GM18867 (cell line): ENCODE measurements around the gene FGFR2.

ENCODE experiments used
- ATAC-seq: cut with Tn5 transposase; IDR thresholded peaks from one replicate; pipeline ENCODE4 v1.9.1; 2021; ENCODE audit warnings: mild to moderate bottlenecking, moderate library complexity; ENCODE audit not compliant: unreplicated experiment

Gene FGFR2

GRCh38 chr10:121611393-121612159 is 13.3 kb upstream of the FGFR2 start:
- no peak for ATAC-seq

- no peak for ATAC-seq
Measured at GRCh38 chr10:121610798-121611323, 12.6 kb upstream of the FGFR2 start.

- no peak for ATAC-seq
Measured at GRCh38 chr10:121609426-121610380, 11.5 kb upstream of the FGFR2 start.

- ATAC-seq = peak; percentile 75
Measured at GRCh38 chr10:121608469-121609190, 10.4 kb upstream of the FGFR2 start.

GRCh38 chr10:121607310-121608055 is 9.2 kb upstream of the FGFR2 start:
- ATAC-seq = no peak

- no peak for ATAC-seq
Measured at GRCh38 chr10:121605708-121606107, 7.5 kb upstream of the FGFR2 start.

- no peak for ATAC-seq
Measured at GRCh38 chr10:121601458-121601857, 3.2 kb upstream of the FGFR2 start.

- no peak for ATAC-seq
Measured at GRCh38 chr10:121600611-121601010, 2.4 kb upstream of the FGFR2 start.

- no peak for ATAC-seq
Measured at GRCh38 chr10:121599947-121600346, 1.7 kb upstream of the FGFR2 start.

GRCh38 chr10:121597504-121598262 is 561 bp downstream of the FGFR2 start:
- ATAC-seq = no peak

- no peak for ATAC-seq
Measured at GRCh38 chr10:121596689-121597503, 1.3 kb downstream of the FGFR2 start.

GRCh38 chr10:121595806-121596688 is 2.2 kb downstream of the FGFR2 start:
- no peak for ATAC-seq

- ATAC-seq = no peak
Measured at GRCh38 chr10:121595351-121595805, 2.9 kb downstream of the FGFR2 start.

GRCh38 chr10:121594623-121595350 is 3.5 kb downstream of the FGFR2 start:
- no peak for ATAC-seq

- no peak for ATAC-seq
Measured at GRCh38 chr10:121594076-121594475, 4.2 kb downstream of the FGFR2 start.

- ATAC-seq = no peak
Measured at GRCh38 chr10:121593281-121594075, 4.8 kb downstream of the FGFR2 start.
